GM21528 (cell line): ENCODE results near the gene INMT.

Experiments
- ATAC-seq: cut with Tn5 transposase; IDR thresholded peaks from one replicate; pipeline ENCODE4 v1.9.1; 2021; ENCODE audit warnings: mild to moderate bottlenecking, moderate library complexity; ENCODE audit not compliant: unreplicated experiment, low FRiP score

INMT gene

GRCh38 chr7:30750683-30751650 lies 968 bp upstream of the INMT start:
- no peak for ATAC-seq

GRCh38 chr7:30752484-30752883 lies 549 bp downstream of the INMT start:
- no peak for ATAC-seq

- no peak for ATAC-seq
Observed at GRCh38 chr7:30752979-30753378, 1.0 kb downstream of the INMT start.

- no peak for ATAC-seq
Observed at GRCh38 chr7:30754315-30754877, 2.5 kb downstream of the INMT start.

- no peak for ATAC-seq
Observed at GRCh38 chr7:30755384-30756154, 3.6 kb downstream of the INMT start.

GRCh38 chr7:30757342-30757692 lies 5.4 kb downstream of the INMT start:
- ATAC-seq = no peak

- ATAC-seq = no peak
Observed at GRCh38 chr7:30760514-30761213, 8.7 kb downstream of the INMT start.

GRCh38 chr7:30761214-30762156 lies 9.6 kb downstream of the INMT start:
- no peak for ATAC-seq

- peak; percentile 94 for ATAC-seq
Observed at GRCh38 chr7:30764030-30764975, 12.4 kb downstream of the INMT start.

GRCh38 chr7:30765408-30765807 lies 13.5 kb downstream of the INMT start:
- no peak for ATAC-seq

GRCh38 chr7:30770845-30771173 lies 18.9 kb downstream of the INMT start:
- peak; percentile 2 for ATAC-seq

- peak; percentile 87 for ATAC-seq
Observed at GRCh38 chr7:30771174-30771879, 19.4 kb downstream of the INMT start, which contains the start of gene MINDY4. TSS of gene MINDY4 (plus strand) at chr7:30771417. CDS start at chr7:30771494, 77 bp downstream.

GRCh38 chr7:30771880-30772425 lies 20.0 kb downstream of the INMT start:
- no peak for ATAC-seq

- ATAC-seq = no peak
Observed at GRCh38 chr7:30772984-30773383, 21.0 kb downstream of the INMT start.

- no peak for ATAC-seq
Observed at GRCh38 chr7:30775992-30776391, 24.1 kb downstream of the INMT start.

GRCh38 chr7:30776971-30777370 lies 25.0 kb downstream of the INMT start:
- no peak for ATAC-seq

- no peak for ATAC-seq
Observed at GRCh38 chr7:30778255-30779025, 26.5 kb downstream of the INMT start.
